SW 1271 (cell line): Measurements from ENCODE around the gene LETM1.

ENCODE experiments used
- DNase-seq, 2 experiments: peaks; one replicate each; lab custom pipeline; 2025; lab: John Stamatoyannopoulos, UW

LETM1 gene

GRCh38 chr4:1763070-1763549 lies 92.8 kb downstream of the LETM1 start:
- DNase-seq: no peak

DNA sequence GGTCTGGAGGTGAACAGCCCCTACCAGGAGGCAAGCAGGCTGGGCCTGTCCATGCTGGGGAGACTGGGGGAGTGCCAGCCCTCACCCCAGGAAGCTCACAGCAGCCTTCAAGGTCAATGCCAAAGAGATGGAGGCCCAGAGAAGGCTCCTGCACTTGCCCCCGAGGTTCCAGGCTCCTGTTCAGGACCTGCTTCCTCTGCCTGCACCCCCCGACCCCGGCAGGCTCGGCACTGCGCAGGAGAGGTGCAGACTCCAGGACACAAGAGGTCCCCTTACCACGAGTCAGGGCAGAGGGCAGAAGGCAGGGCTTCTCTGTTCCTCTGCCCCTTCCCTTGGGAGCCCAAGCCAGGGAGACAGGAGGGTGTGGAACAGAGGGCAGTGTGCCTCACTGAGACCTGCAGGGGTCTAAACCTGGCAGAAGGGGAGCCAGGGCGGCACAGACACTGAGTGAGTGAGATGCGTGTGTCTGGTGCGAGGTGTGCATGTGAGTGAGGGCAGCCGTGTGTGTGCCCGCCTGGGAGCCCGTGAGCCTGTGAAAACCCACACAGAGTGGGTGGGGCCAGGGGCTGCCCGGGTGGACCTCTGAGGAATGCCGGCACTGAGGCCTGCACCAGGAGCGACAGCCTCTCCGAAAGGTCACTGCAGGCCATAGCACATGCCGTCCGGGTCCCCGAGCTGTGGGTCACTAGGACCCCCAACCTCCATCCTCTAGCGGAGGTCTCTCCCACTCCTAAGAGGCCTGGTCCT lies 93.5 kb downstream of the LETM1 start:
- no peak for DNase-seq
